A204.1 (cell line): ENCODE measurements around the gene GLG1.
"Not testable (repeated sequence)": the region's sequence is repeated elsewhere in the genome, so short reads cannot be mapped to it uniquely, and the experiment has no call there.

Source experiments
- FAIRE-seq: peaks from 2 replicates; lab custom pipeline; 2012; peaks lifted over from hg19 to GRCh38; lab: Jason Lieb, UNC

Gene GLG1

DNA sequence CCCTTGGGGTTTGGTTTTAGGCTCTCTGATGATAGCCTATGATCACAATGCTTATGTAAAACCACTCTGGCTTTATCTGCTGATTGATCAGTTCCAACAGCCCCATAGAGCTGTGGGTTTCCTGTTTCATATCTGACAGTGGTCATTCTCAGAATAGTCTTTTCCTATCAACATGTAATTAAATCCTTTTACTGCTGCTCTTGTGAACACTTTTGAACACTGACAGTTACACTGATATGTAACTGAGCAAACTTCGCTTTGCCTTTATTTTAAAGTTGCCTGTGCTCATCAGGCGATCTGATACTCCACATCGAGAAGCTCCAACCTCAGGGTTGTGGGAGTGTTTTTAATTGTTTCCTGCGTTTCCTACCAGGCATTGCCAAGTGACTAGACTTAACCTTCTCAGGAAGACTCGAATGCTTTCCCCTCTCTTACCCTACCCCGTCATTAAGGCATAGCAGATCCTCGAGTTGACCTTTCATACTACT lies 168.4 kb downstream of the GLG1 start:
- no peak for FAIRE-seq

- no peak for FAIRE-seq
These were observed 175.4 kb downstream of the GLG1 start for GRCh38 chr16:74431516-74431915.

- FAIRE-seq: not testable (repeated sequence)
These were observed 176.7 kb downstream of the GLG1 start for GRCh38 chr16:74430036-74430712.

- not testable (repeated sequence) for FAIRE-seq
These were observed 178.4 kb downstream of the GLG1 start for GRCh38 chr16:74428493-74428892.

DNA sequence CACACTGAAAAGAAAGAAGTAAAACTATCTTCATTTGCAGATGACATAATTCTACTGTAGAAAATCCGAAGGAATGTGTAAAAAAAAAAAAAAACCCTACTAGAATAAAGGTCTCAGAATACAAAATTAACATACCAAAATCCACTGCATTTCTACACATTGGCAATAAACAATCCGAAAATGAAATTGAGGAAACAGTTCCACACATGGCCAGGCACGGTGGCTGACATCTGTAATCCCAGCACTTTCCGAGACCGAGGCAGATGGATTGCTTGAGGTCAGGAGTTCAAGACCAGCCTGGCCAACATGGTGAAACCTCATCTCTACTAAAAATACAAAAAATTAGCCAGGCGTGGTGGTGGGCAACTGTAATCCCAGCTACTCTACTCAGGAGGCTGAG lies 181.2 kb downstream of the GLG1 start:
- not testable (repeated sequence) for FAIRE-seq

GRCh38 chr16:74423721-74424120 lies 183.2 kb downstream of the GLG1 start:
- FAIRE-seq: not testable (repeated sequence)

GRCh38 chr16:74422086-74422485 lies 184.8 kb downstream of the GLG1 start:
- not testable (repeated sequence) for FAIRE-seq

DNA sequence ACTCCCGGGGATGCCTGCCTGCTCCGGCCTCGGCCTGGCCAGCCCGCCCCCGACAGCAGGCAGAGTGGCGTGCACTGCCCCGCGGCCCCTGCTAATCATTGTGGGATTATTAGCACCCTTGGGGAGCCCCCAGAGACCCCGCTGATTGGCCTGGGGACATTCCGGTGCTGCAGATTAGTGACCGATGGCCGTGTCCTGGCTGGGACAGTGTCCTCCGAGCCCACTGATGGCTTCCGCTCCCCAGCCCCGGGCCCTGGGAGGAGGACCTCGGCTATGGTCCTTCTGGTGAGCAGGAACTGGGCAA lies 185.5 kb downstream of the GLG1 start:
- FAIRE-seq: not testable (repeated sequence)

DNA sequence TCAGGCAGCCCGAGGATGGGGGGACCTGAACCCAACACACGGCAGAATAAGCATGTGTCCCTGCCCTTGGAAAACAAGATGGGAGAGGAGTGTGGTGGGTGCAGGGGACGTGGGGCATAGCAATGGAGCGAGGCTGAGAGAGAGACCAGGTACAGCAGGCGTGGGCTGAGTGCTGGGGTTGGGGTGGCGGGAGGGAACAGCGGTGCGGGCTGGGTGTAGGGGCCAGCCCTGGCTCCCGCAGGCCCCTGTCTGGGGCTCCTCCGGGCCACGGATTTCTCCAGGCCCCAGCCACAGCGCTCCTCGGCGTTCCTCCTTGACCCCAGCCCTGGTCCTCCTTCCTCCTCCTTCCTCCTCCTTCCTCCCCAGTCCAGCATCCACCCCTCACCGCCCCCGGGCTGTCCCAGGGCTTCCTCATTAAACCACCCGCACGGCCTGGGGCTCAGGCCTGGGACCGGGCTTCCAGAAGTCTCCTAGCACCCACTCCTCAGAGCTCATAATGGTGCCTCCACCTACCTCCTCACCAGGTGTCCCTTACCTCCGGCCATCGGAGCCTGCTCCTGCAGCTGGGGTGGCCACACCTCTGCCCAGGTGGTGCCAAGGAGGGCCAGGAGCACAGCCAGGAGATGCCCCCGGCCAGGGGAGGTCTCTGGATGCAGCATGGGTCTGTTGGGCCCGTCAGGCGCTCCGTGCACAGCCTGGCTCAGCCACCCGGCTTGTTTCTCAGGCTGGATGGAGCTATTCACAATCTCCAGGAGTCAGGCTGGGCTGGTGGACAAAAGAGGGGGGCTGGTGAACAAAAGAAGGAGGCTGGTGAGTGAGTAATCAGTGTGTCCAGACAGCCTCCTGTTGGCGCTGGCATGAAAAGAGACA lies 186.1 kb downstream of the GLG1 start, which contains the start of gene CLEC18B:
CLEC18B (minus strand) TSS at position 867 of the 870 bp plus-strand sequence; CDS start at position 659, 208 bp downstream.
- not testable (repeated sequence) for FAIRE-seq

- FAIRE-seq: not testable (repeated sequence)
These were observed 187.1 kb downstream of the GLG1 start for GRCh38 chr16:74419811-74420210.

- FAIRE-seq: not testable (repeated sequence)
These were observed 189.0 kb downstream of the GLG1 start for GRCh38 chr16:74417897-74418296.

DNA sequence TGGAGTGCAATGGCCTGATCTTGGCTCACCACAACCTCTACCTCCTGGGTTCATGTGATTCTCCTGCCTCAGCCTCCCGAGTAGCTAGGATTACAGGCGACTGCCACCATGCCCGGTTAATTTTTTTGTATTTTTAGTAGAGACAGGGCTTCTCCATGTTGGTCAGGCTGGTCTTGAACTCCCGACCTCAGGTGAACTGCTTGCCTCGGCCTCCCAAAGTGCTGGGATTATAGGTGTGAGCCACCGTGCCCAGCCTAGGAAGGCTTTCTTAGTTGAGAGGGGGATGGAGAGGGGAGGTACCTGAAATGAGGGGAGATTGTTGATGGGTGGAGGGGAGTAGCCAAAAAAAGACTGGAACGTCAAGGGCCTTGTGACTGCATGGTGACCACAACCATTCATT lies 193.0 kb downstream of the GLG1 start:
- not testable (repeated sequence) for FAIRE-seq

- not testable (repeated sequence) for FAIRE-seq
These were observed 193.4 kb downstream of the GLG1 start for GRCh38 chr16:74413485-74413884.

- not testable (repeated sequence) for FAIRE-seq
These were observed 194.0 kb downstream of the GLG1 start for GRCh38 chr16:74412775-74413390.

DNA sequence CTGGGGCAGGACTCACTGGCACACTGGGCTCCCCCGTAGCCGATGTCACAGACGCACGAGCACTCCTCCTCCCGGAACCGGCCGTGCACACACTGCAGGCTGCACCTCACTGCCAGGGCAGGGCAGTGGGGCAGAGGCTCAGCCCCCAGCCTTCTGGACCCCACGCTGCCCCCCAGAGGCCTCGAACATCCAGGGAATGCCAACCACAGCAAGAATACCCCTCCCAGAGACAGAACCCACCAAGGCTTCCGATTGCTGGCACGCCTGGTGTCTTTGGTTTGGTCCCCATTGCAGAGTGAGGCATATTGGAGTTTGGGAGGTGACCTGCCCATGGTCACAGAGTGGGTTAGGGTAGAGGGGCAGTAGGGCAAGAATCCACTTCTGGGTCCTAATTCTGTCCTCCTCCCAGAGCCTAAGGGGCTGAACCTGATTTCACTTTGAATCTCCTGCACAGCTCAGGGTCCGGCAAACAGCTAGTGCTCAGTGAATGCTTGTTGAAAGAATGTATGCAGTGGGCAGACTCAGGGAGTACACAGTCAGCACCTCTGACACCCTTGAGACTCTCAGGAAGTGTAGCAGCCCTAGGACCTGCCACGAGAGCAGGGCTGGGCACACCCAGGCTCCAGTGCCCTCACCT lies 194.7 kb downstream of the GLG1 start:
- FAIRE-seq: not testable (repeated sequence)

- FAIRE-seq: not testable (repeated sequence)
These were observed 195.9 kb downstream of the GLG1 start for GRCh38 chr16:74410981-74411380.

- FAIRE-seq: not testable (repeated sequence)
These were observed 196.6 kb downstream of the GLG1 start for GRCh38 chr16:74410057-74410957.

DNA sequence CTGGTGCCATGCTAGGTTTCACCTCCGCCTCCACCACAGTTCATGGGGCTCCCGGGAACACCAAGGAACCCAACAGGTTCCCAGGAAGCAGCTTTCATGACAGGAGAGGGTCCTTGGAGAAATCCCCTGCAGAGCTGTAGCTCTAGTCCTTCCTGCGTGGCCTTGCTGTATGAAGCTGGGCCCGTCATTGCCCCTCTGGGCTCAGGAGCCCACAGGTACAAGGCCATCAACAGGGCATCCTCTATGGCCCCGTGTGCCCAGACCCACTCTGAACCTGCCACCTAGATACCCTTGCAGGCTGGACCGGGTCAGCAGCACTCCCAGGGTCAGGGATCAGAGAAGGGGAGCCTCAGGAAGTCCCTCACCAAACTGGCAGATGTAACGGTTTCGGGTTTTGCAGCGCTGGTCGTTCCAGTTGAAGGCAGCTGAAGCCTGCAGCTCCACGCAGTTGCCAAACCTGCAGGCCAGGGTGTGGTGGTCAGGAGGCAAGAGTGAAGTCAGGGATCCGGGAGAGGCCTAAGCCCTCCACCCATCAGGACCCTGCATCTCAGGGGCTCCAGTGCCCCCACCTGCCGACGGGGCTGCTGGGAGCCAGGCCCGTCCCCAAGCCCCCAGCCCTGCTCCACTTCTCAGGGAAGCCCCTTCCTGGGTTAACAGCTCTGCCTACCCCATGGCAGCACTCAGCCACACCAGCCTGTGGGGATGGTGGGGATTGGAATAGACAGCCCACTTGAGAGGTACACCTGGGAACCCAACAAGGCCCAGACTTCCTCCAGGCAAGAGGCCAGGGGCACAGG lies 197.5 kb downstream of the GLG1 start:
- FAIRE-seq: not testable (repeated sequence)

DNA sequence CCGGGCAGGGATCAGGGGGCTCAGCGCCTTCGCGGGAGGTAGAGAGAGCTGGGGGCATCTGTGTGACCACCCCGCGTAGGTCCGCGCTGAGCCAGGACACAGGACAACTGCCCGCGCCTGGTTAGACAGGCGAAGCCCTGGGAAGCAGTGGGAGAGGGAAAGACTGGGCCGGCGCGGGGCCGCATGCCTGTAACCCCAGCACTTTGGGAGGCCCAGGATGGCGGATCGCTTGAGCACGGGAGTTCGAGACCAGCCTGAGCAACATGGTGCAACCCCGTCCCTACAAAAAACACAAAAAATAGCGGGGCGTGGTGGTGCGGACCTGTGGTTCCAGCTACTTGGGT lies 199.6 kb downstream of the GLG1 start:
- not testable (repeated sequence) for FAIRE-seq

GRCh38 chr16:74406600-74407361 lies 200.1 kb downstream of the GLG1 start:
- FAIRE-seq: not testable (repeated sequence)
